Common myeloid progenitor, CD34-positive (primary cell): Measurements from ENCODE around the gene EGFR. TPM values are rescaled to one million over a fixed set of nuclear protein-coding genes. Genes with fewer than 3 reads are reported as not detected.

Experiments
- CTCF ChIA-PET: fragments of 350-600 bp; sonication (Branson Sonifier 250); formaldehyde crosslinking; loops from one replicate; lab custom pipeline; 2021; ENCODE audit warnings: antibody characterized with exemption; lab: Charles Lee
- POLR2A ChIA-PET: fragments of 350-600 bp; sonication (Branson Sonifier 250); formaldehyde crosslinking; loops from one replicate; lab custom pipeline; 2021; ENCODE audit warnings: antibody characterized with exemption; lab: Charles Lee
- DNase-seq, 3 donors: peaks; one replicate each; pipeline versions ENCODE4 v3.0.0 to v3.0.0-alpha.2; 2013
- H3K27ac ChIP-seq, 2 experiments: 1 replicate in 1 of 2; 2 replicates in 1 of 2; pipeline ENCODE4 v1.7.0; 2013; ENCODE audit warnings: inconsistent platforms in 2 of 2, low read length in 2 of 2, mild to moderate bottlenecking in 2 of 2, low read depth in 1 of 2, moderate library complexity in 1 of 2; ENCODE audit not compliant: severe bottlenecking in 2 of 2, insufficient read depth in 1 of 2, poor library complexity in 1 of 2
- H3K27me3 ChIP-seq, 5 experiments: replicated peaks in 2 of 5; 1 replicate in 3 of 5; 2 replicates in 2 of 5; pipeline versions ENCODE4 v1.6.1 to v1.7.0; 2013; ENCODE audit warnings: low read length in 4 of 5, mild to moderate bottlenecking in 2 of 5, moderate library complexity in 2 of 5, inconsistent platforms in 1 of 5; ENCODE audit not compliant: insufficient read depth in 5 of 5, control insufficient read depth in 4 of 5
- H3K36me3 ChIP-seq, 4 experiments: 1 replicate in 2 of 4; 2 replicates in 2 of 4; pipeline versions ENCODE4 v1.6.1 to v1.7.0; 2013; ENCODE audit warnings: low read length in 3 of 4, control low read depth in 1 of 4, mild to moderate bottlenecking in 1 of 4; ENCODE audit not compliant: control insufficient read depth in 4 of 4, insufficient read depth in 4 of 4
- H3K4me1 ChIP-seq, 4 experiments: 1 replicate in 3 of 4; 2 replicates in 1 of 4; pipeline versions ENCODE4 v1.6.1 to v1.7.1; 2013; ENCODE audit warnings: low read length in 3 of 4, mild to moderate bottlenecking in 3 of 4, control low read depth in 1 of 4, inconsistent platforms in 1 of 4, moderate library complexity in 1 of 4; ENCODE audit not compliant: control insufficient read depth in 4 of 4, insufficient read depth in 4 of 4; ENCODE audit errors: control extremely low read depth in 1 of 4
- H3K4me3 ChIP-seq, 7 experiments: 1 replicate in 4 of 7; 2 replicates in 3 of 7; pipeline versions ENCODE4 v1.5.1 to v1.7.0; 2013; ENCODE audit warnings: mild to moderate bottlenecking in 7 of 7, low read length in 6 of 7, moderate library complexity in 6 of 7, inconsistent platforms in 2 of 7, low read depth in 2 of 7, control low read depth in 1 of 7; ENCODE audit not compliant: insufficient read depth in 4 of 7, control insufficient read depth in 1 of 7; ENCODE audit errors: extremely low read depth in 1 of 7
- H3K9me3 ChIP-seq, 5 experiments: 1 replicate in 4 of 5; 2 replicates in 1 of 5; pipeline versions ENCODE4 v1.6.1 to v1.7.1; 2013; ENCODE audit warnings: low read length in 4 of 5, mild to moderate bottlenecking in 2 of 5, inconsistent platforms in 1 of 5, low read depth in 1 of 5, moderate library complexity in 1 of 5; ENCODE audit not compliant: control insufficient read depth in 4 of 5, insufficient read depth in 2 of 5; ENCODE audit errors: control extremely low read depth in 1 of 5
- WGBS: methylation state at CpG from one replicate; pipeline ENCODE4 v1.1.5; 2013; ENCODE audit not compliant: insufficient coverage; 5-methylcytosine and 5-hydroxymethylcytosine counted together
- polyA plus RNA-seq: library from polyadenylated mRNA; unstranded; fragments of 120-200 nt; gene quantifications from one replicate; pipeline ENCODE4 v1.2.1, GENCODE V29; 2013

Gene EGFR
- polyA plus RNA-seq: not detected

- ChIA-PET POLR2A (no interaction called here), CTCF (no interaction called here)
- 4% methylated on average over 74 of the region's 80 CpGs for WGBS
- Histone ChIP-seq H3K4me3 (peak within 1 kb of the TSS in 6 of 7 experiments; percentile 13 to 67 (median 48)), H3K27me3 (peaks cover 7 to 86% (median 28%) of the 10 kb centered on the region in 5 experiments), H3K4me1 (peaks cover 0 to 17% (median 8%) of the 10 kb centered on the region in 4 experiments), H3K36me3 (no peaks in the 10 kb centered on the region), H3K9me3 (no peaks in the 10 kb centered on the region), H3K27ac (no peak within 1 kb of the TSS)
- DNase-seq: no peak
These were observed at the start of gene EGFR for GRCh38 chr7:55018361-55019190. EGFR (plus strand) TSS chr7:55019017; CDS start chr7:55019278, 261 bp downstream.

GRCh38 chr7:54969208-54969967 is 49.4 kb upstream of the EGFR start:
- Histone ChIP-seq H3K4me3 (no peak overlapping the region), H3K4me1 (no peaks in the 10 kb centered on the region), H3K36me3 (no peaks in the 10 kb centered on the region), H3K27ac (no peak overlapping the region), H3K27me3 (no peaks in the 10 kb centered on the region), H3K9me3 (peaks cover 0 to 3% (median 0%) of the 10 kb centered on the region in 5 experiments)
- DNase-seq: no peak
- CTCF ChIA-PET: no interaction called here
- WGBS: 90% methylated on average over 5 of the region's 13 CpGs
- POLR2A ChIA-PET: no interaction called here

GRCh38 chr7:54972733-54973294 is 46.0 kb upstream of the EGFR start:
- ChIA-PET CTCF (no interaction called here), POLR2A (interaction anchor here (0.5 kb wide), 1 partner anchor 314 kb away, joined by 3 read pairs; no protein-coding TSS in a partner anchor)
- Histone ChIP-seq H3K27me3 (no peaks in the 10 kb centered on the region), H3K9me3 (peaks cover 0 to 3% (median 0%) of the 10 kb centered on the region in 5 experiments), H3K4me3 (no peak overlapping the region), H3K36me3 (no peaks in the 10 kb centered on the region), H3K4me1 (no peaks in the 10 kb centered on the region), H3K27ac (no peak overlapping the region)
- DNase-seq: no peak
- WGBS: no CpG with 5 or more reads among the region's 2 CpGs

- WGBS: 74% methylated on average over 7 of the region's 9 CpGs
- ChIA-PET CTCF (no interaction called here), POLR2A (no interaction called here)
- Histone ChIP-seq H3K27me3 (no peaks in the 10 kb centered on the region), H3K36me3 (no peaks in the 10 kb centered on the region), H3K4me1 (no peaks in the 10 kb centered on the region), H3K9me3 (no peaks in the 10 kb centered on the region), H3K4me3 (no peak overlapping the region), H3K27ac (no peak overlapping the region)
- no peak for DNase-seq
These were observed 40.3 kb upstream of the EGFR start for GRCh38 chr7:54978364-54979116.

GRCh38 chr7:54980521-54980920 is 38.3 kb upstream of the EGFR start:
- Histone ChIP-seq H3K4me1 (no peaks in the 10 kb centered on the region), H3K27me3 (no peaks in the 10 kb centered on the region), H3K36me3 (no peaks in the 10 kb centered on the region), H3K27ac (no peak overlapping the region), H3K9me3 (no peaks in the 10 kb centered on the region), H3K4me3 (no peak overlapping the region)
- DNase-seq: no peak
- ChIA-PET POLR2A (no interaction called here), CTCF (no interaction called here)
- 87% methylated on average over 14 of the region's 14 CpGs for WGBS

- CTCF ChIA-PET: no interaction called here
These were observed 36.9 kb upstream of the EGFR start for GRCh38 chr7:54981913-54982312.

More at GRCh38 chr7:54981913-54982312, 36.9 kb upstream of the EGFR start:
- Histone ChIP-seq H3K27me3 (no peaks in the 10 kb centered on the region), H3K27ac (no peak overlapping the region), H3K9me3 (no peaks in the 10 kb centered on the region), H3K4me1 (no peaks in the 10 kb centered on the region), H3K4me3 (no peak overlapping the region), H3K36me3 (no peaks in the 10 kb centered on the region)
- no peak for DNase-seq
- WGBS: 83% methylated on average over 6 of the region's 11 CpGs
- POLR2A ChIA-PET: no interaction called here
